Epidermal melanocyte (primary cell): ENCODE results near the gene MAB21L4.
"Not testable (repeated sequence)": the region's sequence is repeated elsewhere in the genome, so short reads cannot be mapped to it uniquely, and the experiment has no call there.

Source experiments
- DNase-seq: peaks from one replicate; pipeline ENCODE4 v3.0.0; 2011; ENCODE audit warnings: low spot score; ENCODE audit not compliant: insufficient read length

The MAB21L4 gene

DNA sequence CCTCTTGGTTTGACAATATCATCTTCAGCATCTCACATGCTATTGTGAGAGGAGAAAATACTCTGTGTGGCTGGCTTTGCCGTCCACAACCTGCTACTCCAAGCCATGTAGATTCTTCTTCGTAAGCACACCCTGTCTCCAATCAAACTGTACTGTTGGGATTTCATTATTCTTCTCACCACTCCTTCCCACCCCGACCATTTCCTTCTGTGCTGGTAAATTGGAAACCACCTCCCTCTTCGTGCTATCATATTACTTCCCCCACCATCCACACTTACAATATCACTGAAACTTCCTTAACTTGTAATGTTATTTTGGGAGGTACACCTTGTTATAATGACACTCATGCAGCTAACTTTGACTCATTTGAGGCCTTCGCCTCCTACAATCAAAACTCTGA lies 30.6 kb downstream of the MAB21L4 start:
- DNase-seq, result no peak

DNA sequence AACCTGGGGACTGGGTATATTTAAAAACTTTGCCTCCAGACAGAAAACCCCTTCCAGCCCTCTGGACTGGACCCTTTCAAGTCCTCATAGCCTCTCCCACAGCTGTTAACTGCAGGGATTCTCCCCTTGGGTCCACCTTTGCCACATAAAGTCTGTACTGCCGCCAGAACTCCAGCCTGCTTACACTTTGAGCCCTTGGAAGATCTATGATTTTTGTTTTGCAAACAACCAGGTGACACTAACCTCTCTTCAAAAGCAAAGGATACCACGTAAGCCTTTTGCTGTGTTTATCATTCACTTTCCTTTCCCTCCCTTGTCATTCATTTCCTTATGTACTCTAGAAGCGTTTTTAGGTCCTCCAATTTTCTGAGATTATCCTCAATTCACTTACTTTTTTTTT lies 31.5 kb downstream of the MAB21L4 start:
- DNase-seq, result no peak

DNA sequence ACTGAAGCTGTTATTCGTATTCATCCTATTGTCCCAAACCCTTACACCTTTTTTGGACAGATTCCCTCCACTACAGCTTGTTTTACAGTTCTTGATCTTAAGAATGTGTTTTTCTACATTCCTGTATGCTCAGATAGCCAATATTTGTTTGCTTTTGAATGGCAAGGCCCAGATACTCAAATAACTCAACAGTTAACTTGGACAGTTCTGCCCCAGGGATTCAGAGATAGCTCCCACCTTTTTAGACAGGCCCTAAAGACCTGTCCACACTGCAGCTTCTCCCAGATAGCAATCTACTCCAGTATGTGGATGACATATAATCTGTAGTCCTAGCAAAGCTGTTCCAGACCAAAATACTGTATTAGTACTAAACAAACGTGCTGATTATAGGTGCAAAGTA lies 34.4 kb downstream of the MAB21L4 start:
- DNase-seq, result no peak

DNA sequence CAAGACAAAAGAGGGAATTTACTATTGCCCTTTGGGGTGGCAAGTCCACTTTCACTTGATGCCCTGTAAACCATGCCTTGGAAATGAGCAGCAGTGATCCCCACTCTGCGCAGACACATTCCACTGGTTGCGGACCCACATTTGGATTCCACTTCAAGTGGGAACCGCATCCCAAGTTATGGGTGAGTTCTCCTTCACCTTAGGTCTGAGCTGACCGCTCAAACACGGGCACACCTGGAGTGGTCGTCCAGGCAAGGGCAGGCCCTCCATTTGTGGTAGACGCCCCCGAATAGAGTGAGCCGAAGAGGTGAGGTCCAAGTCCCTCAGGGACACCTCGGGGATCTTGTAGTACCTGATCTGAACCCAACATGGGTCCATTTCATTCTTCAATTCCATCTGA lies 37.1 kb downstream of the MAB21L4 start:
- no peak for DNase-seq

DNA sequence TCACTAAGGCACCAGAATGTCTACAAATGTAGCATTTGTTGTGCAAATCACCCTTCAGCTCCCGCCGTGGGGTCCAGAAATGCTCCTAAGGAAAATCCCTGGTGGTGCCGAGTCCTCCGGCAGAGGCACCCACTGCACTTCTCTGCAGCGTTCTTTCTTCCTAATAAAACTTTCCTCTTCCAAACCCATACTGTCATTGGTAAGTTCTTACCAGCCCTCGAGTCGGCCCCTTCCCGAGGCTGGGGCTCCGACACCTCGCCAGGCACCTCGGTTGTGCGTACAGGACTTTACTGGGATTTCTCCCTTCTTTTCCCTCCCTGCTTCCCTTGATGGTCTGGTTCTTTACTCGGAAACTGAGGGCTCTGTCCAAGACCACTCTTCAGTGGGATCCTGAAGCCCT lies 37.6 kb downstream of the MAB21L4 start:
- DNase-seq, result no peak

DNA sequence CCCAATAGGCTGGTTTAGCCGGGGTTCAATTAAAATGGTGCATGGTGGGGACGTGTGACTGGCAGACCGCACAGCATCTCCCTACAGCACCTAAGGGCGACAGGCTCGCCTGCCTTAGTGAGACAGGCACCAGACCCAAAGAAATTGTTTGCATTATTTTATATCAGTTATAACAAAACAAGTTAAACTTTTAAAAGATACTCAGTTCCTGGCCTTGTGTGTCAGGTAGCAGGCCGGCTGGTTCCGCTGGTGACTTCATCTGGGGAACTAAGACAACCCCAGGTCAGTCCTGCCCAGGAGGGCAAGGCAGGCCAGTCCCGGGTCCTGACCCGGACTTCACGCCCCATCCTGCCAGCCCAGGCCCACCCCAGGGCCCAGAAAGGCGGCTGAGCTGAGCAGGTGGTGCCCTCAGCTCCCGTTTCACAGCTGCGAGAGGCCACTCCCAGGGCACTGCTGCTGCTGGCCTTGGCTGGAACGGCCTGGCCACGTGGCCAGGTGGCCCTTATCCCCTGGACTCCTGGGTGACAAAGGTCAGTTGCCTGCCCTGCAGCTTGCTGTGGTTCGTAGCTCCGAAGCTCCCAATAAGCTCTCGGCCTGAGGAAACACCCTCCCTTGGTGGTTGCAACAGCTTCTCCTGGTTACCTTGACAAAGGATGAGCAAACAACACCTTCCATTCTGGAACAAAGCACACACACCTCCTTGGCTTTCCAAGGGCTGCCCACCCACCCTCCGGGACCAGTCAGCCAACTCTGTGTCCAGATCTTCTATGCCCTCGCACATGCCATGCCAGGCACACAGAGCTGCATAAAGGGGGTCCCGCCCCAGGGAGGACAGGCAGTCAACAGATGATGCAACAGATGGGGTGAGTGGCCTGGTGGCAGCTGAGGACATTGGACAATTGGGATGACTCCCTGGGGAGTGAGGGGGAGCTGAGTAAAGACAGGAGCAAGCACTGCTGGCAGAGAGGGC lies 38.6 kb downstream of the MAB21L4 start:
- no peak for DNase-seq

DNA sequence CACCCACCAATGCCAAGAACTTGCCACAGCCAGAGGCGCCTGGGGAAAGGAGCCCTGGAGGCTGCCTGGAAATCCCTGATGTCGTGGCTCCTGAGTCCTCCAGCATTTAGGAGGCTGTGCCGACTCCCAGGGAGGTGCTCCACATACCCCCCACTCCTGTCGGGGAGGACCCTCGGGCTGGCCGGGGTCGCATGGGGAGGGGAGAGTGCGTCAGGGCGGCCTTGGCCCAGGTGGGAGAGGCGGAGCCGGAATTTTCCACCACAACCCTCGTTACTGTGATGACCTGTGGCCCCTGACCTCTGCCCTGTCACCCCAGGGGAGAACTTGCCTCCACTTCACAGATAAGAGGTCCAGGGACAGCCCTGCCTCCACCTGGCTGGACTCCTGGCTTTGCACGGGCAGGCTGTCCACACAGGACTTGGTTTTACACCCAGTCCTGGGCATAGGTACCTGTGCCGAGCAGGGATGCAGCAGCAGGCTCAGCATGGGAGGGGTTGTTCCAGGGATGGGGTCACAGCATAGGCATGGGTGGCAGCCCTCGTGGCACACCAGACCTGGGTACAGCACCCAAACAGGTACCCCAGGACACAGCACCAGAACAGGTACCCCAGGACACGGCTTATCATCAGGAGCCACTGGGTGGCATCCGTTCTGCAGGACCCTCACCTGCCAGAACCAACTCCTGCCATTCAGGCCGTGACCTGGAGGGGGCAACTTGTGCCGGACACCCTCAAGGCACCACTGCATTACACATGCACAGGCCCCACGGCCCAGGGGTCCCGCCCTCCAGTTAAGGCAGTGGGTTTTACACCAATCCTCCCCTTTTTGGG lies 39.6 kb downstream of the MAB21L4 start:
- DNase-seq, result no peak

DNA sequence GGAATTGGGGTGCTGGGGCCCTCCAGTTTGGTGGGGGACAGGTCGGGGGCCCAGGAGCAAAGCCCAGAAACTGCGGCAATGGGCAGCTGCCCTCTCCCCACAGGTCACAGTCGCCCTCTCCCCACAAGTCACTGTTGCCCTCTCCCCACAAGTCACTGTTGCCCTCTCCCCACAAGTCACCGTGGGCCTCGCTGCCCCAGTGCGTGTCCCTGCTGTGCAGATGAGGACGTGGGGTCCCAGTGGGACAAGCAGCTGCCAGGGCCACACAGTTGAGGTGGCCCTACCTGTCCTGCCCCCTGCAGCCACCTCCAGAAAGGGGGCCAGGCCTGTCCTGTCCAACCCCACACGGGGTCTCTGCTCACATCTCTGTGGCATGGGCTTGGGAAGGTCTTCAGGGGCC lies 40.3 kb downstream of the MAB21L4 start:
- DNase-seq, result no peak

DNA sequence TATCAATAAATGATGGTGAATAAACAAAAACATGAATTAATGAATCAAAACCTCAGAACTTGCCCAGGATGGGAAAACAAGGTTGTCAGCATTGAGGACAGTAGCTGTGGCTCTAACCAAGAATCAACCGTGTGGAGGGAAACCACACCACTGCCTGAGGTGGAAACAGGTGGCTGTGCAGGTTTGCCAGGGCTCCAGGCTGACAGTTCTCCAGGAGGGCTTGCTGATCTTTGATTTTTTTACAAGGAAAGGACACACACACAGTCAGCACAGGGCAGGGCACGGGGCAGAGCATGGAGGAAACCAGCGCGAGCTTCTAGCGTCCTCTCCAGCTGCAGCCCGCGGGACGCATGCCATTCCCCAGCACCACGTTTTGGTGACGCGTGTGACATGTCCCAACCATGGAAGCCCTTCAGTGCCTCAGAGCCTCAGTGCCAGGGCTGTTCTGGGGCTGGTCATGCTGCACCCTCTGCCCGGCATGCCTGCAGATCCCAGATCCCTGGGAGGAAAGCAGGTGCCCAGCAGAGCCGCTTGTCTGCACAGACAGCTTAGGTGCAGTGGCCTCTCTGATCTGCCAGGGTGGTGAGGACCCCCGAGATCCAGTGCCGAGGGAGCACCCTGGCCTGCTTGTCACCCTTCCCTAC lies 43.2 kb downstream of the MAB21L4 start:
- no peak for DNase-seq

DNA sequence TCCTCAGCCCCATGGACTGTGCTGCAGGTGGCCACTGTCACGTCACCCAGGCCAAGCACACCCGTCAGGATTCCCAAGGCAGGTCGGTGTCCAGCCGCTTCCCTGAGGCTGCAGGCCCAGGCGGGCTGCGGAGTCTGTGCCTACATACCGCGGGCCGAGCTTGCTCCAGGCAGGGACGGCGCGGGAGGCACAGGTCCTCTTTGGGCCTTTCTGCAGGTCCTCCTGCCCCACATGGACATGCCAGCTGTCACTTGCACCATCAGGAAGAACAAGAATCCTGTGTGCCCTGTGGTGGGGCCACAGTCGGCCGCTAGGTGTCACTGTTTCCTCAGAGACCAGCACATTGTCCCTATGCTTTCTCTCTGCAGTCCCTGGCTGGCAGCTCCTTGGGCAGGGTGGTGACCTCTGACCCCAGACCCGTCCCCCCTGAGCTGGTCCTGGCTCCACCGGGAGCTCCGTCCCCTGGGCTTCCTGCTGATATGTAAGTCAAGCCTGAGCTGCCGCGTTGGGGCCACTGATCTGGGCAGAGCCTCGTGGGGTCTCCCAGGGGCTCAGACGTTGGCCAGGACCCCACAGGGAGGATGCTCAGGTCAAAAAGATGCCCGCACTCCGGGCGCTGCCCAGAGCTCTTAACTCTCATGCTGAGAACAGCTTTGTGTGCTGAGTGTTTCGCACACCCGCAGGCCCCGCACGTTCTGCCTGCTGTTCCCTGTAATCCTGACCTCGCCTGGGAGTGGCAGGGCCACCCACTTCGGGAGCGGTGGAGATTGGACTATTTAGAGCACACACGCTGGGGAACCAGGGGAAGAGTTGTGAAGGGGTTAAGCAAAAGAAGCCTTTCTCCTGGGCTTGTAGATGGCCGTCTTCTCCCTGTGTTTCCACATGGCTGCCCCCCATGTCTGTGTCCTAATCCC lies 44.6 kb downstream of the MAB21L4 start:
- peak; percentile 86 for DNase-seq

DNA sequence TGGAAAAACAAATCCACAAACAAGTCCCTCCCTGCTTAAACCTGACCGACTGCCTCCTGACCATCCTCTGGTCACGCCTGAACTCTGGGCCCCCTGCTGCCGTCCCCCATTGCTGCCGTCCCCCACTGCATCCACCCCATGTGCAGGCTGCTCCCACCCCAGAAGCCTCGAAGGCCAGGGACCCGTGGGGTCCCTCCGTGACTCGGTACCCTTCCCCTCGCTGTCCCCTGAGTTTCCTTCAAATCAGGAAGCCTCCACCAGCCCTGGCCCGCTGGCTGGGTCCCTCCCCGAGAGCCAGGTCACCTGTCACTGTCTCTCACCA lies 45.2 kb downstream of the MAB21L4 start:
- no peak for DNase-seq

DNA sequence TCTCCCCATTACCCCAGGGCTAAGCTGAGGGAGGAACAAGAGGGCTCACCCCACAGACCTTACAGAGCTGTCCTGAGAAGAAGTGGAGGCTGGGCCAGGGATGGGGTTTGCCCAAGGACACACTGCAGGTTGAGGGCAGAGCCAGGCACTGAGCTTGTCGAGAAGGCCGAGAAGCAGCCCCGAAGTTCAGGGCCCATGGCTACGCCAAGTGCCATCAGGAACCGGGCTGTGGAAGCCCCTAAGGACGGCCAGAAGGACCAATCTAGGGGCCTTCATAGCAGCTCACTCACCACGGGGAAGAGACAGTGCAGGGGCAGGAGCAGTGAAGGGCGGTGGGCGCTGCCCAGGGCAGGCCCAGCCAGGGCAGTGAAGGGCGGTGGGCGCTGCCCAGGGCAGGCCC lies 45.9 kb downstream of the MAB21L4 start:
- DNase-seq, result no peak

DNA sequence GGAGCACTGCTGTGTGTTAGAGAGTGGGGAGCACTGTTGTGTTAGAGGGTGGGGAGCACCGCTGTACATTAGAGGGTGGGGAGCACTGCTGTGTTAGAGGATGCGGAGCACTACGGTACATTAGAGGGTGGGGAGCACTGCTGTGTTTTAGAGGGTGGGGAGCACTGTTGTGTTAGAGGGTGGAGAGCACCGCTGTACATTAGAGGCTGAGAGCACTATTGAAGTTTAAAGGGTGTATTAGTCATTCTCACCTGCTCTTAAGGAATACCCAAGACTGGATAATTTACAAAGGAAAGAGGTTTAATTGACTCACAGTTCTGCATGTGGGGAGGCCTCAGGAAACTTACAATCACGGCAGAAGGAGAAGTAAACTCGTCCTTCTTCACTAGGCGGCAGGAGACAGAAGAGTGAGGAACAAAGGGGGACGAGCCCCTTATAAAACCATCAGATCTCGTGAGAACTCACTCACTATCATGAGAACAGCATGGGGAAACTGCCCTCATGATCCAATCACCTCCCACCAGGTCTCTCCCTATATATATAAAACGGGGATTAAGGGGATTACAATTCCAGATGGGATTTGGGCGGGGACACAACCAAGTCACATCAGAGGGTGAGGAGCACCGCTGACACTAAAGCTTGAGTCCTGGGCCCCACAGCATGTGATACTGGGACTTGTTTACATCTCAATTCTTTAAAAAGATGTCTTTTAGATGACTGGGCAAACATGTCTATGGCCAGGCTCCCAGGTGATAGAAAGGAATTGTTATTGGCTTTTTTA lies 46.9 kb downstream of the MAB21L4 start:
- no peak for DNase-seq

DNA sequence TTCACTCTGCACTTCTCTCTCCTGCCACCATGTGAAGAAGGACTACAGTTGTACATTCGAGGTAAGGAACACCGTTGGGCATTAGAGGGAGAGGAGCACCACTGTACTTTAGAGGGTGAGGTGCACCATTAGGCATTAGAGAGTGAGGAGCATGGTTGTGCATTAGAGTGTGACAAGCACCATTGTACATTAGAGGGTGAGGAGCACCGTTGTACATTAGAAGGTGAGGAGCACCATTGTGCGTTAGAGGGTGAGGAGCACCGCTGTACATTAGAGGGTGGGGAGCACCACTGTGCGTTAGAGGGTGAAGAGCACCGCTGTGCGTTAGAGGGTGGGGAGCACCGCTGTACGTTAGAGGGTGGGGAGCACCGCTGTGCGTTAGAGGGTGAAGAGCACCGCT lies 48.1 kb downstream of the MAB21L4 start:
- no peak for DNase-seq

DNA sequence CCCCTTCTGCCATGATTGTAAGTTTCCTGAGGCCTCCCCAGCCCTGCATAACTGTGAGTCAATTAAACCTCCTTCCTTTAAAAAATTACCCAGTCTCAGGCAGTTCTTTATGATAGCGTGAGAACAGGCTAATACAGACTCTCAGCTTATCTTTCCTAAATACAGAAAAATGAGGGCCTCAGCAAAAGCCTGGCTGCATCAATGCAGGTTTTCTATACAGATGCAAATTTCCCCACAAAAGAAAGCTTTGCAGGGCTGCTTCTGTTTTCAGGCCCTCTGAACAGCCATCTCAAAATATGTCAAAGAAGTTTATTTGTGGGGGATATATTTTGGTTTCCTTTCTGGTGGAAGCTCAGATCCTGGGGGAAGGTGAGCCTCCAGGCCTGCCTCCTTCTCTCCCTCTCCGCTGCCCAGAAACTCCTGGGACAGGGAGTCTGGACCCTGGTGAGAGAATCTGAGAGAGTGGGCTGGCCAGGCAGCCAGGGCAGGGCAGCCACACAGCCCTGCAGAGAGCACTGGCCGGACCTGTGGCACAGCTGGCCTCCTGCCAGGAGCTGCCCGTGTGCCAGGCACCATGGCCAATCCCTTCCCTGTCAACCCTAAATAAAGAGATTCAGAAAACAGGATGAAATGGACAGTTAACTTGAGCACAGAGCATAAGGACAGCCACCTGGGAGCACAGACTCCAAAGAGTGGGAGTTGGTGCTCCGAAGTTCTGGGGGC lies 48.9 kb downstream of the MAB21L4 start:
- DNase-seq, result no peak

DNA sequence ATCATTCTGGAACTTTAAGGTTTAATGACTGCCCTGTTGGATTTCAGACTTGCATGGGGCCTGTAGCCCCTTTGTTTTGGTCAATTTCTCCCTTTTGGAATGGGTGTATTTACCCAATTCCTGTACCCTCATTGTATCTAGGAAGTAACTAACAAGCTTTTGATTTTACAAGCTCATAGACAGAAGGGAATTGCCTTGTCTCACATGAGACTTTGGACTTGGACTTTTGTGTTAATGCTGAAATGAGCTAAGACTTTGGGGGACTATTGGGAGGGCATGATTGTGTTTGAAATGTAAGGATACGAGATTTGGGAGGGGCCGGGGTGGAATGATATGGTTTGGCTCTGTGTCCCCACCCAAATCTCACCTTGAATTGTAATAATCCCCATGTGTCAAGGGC lies 49.6 kb downstream of the MAB21L4 start:
- not testable (repeated sequence) for DNase-seq

DNA sequence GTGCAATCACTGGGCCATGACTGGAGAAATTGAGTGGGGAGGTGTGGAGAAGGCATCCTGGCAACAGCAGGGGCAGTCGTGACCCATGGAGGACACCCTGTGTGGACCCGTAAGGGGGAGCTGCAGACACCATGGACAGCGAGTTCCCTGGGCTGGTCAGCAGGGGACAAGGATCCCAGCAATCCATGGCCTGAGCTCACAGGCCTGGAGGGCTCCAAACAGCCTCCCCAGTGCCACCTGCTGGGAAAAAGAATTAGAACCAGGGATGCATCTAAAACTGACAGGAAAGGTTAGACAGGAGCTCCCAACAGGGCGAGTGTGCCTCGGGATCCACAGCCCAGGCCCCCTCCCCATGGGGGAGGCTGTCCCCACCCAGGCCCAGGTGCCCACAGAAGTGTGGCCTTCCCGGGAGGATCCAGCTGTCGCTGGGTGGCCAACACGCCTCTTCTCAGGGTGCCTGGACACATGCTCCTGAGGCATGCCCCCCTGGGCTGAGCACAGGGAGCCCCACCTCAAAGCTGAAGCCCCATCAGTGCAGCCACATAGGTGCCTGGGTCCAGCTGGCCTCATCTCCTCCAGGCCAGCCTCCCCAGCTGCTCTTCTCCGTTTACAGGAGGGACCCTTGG lies 55.4 kb downstream of the MAB21L4 start:
- peak; percentile 78 for DNase-seq

DNA sequence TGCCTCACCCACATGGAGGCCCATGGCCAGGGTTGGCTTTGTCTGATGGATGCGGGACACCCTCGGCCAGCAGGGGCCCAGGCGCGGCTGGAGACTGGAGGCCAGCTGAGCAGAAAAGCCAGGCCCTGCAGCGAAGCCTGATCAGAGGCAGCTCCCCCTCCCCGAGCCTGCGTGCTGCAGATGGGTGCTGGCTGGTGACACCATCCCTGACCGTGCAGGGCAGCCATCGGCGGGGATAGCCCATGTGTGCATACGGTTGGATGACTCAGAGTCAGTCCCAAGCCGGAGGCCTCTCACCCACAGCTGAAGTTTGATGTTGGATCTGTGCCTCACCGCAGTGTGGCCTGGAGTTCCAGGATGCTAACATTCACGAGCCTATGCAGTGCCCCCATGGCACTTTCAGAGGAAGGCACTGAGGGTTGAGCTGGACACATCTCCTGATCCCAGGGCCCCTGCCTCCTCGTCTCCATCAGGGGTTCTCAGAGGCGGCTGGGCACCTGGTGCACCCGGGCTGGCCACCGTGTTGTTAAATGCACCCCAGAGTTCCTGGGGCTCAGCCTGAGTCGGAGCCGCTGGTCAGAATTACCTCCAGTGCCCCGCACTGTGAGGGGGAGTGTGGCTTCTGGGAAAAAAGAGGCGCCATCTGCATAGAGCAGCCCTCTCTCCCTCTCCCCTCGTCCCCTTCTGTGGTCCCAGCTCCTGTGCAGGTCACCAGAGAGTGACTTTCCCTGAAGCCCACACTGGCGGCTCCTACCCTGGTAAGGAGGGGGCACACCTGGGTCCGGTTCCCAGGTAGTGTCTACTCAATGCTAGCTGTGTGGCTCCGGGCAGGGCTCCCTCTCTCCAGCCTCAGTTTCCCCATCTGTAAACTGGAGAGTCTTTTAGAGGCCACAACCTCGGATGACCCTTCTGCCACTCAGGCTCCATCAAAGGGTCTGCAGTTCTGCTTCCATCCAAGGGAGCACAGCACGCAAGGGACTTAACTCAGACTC lies 56.5 kb downstream of the MAB21L4 start:
- no peak for DNase-seq
